ENCODE results near the gene CDC26. TPM values are rescaled to one million over a fixed set of nuclear protein-coding genes. Genes with fewer than 3 reads are reported as not detected.

CDC26 gene
- total RNA-seq, 3 donors from 2014 or later: 19.3 to 45.8 (median 25.9) TPM

DNA sequence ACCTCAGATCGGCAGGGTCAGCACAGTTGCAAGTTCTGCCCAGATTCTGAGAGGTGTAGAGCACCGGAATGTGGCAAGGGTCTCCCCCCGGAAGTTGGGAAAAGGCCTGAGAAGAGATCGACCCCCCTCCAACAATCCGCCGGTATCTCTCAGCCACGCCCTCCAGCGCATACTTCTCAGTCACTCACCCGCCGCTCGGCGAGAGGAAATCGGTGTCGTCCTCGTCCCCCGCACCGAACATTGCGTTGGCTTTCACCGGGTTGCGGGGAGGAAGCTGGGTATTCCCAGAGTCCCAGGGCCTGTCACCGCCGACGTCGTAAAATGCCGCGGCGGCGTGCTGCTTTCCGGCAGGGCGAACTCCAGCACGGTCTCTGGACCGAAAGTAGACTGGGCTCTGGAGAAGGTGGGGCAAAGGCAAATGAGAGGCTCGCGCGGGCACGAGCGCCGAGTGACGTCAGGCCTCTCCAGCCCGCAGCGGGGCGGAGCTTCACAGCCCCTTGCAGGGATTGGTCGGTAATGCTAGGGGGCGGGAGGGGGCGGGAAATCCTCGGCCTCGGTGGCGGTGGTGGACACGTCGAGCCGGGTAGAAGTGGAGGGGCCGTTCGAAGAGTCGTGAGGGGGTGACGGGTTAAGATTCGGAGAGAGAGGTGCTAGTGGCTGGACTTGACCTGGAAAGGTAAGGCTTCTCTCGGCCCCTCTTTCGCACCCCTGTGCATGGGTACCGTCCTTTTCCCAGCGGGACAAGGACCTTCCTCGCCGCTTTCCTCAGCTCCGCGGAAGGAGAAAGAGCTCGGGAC, 54.2 kb downstream of the CDC26 start, which contains the start of the genes FKBP15 and SLC31A1:
Gene FKBP15 (minus strand): TSS at position 275 of the 797 bp plus-strand sequence. CDS start 34 bp downstream, at position 241.
Gene SLC31A1 (plus strand): TSS at position 542 of the 797 bp plus-strand sequence. CDS start 34,605 bp downstream, outside the sequence.
- intact Hi-C loops (cut with DNase I, micrococcal nuclease): loop anchor here in 1 of 2 donors (5.0 kb wide), 1 partner anchor 56 kb away; the partner anchor contains the start of genes CDC26 and PRPF4
- DNase-seq (peak; percentile 98 to 99 (median 99)), ATAC-seq (peak; percentile 97)
- Histone ChIP-seq H3K4me1 (ENCODE audit: low read depth) (peaks cover 32% of the 10 kb centered on the region), H3K9me3 (no peaks in the 10 kb centered on the region), H3K36me3 (ENCODE audit: low read depth) (no peaks in the 10 kb centered on the region), H3K4me3 (peak within 1 kb of the TSS; percentile 71)
- TF ChIP-seq, protein P1, sequence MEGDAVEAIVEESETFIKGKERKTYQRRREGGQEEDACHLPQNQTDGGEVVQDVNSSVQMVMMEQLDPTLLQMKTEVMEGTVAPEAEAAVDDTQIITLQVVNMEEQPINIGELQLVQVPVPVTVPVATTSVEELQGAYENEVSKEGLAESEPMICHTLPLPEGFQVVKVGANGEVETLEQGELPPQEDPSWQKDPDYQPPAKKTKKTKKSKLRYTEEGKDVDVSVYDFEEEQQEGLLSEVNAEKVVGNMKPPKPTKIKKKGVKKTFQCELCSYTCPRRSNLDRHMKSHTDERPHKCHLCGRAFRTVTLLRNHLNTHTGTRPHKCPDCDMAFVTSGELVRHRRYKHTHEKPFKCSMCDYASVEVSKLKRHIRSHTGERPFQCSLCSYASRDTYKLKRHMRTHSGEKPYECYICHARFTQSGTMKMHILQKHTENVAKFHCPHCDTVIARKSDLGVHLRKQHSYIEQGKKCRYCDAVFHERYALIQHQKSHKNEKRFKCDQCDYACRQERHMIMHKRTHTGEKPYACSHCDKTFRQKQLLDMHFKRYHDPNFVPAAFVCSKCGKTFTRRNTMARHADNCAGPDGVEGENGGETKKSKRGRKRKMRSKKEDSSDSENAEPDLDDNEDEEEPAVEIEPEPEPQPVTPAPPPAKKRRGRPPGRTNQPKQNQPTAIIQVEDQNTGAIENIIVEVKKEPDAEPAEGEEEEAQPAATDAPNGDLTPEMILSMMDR (IDR thresholded peaks at IDR 0.05): no peak

DNA sequence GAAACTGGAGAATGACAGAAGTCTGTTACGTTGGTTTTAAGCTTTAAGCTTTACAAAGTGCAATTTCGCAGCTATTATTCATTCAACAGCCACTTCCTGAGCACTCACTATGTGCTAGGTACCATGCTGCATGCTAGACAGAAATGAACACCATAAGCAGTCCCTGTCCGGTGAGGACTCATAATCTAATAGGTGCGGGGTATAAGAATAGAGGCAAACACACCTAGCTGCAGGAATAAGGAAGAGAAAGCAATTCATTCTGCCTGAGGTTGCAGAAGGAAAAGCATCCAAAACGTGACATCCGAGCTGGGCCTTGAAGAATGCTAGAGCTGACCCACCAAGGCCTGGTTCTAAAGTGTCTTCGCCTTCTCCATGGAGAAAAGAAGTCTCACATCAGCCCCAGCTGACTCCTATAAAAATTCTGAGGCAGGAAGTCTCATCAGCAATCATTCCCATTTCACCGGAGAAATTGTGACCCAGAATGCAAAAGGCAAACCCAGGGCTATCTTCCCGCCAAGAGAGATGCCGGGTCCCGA, 54.8 kb downstream of the CDC26 start:
- TF ChIP-seq, protein P1 (IDR thresholded peaks at IDR 0.05): no peak
- no peak for DNase-seq
- peaks cover 32% of the 10 kb centered on the region for H3K4me1 ChIP-seq (ENCODE audit: low read depth)
- H3K9me3 ChIP-seq: no peaks in the 10 kb centered on the region
- intact Hi-C loops (cut with DNase I, micrococcal nuclease): loop anchor here in 1 of 2 donors (5.0 kb wide), 1 partner anchor 57 kb away; the partner anchor contains the start of genes CDC26 and PRPF4
- no peaks in the 10 kb centered on the region for H3K36me3 ChIP-seq (ENCODE audit: low read depth)
- peak overlapping the region; percentile 71 for H3K4me3 ChIP-seq
- peak; percentile 1 for ATAC-seq

DNA sequence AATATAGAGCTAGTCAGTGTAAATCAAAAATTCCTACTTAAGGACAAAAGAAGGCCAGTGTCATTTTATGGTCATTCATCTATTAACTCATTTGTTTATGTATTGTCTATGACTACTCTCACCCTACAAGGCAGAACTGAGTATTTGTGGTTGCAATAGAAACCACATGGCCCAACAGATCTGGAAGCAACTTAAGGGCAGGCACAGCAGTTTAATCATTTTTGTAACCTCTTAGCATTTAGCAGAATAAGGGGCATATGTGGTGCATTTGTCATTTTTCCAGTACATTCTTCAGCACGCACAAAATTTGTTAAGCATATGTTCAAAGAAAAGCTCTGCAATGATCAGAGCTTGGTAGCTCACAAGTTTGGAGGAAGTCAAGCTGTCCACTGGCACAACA, 55.4 kb downstream of the CDC26 start:
- ATAC-seq (no peak), DNase-seq (no peak)
- intact Hi-C loops (cut with DNase I, micrococcal nuclease): loop anchor here in 1 of 2 donors (5.0 kb wide), 1 partner anchor 57 kb away; the partner anchor contains the start of genes CDC26 and PRPF4
- Histone ChIP-seq H3K36me3 (ENCODE audit: low read depth) (no peaks in the 10 kb centered on the region), H3K4me3 (no peak overlapping the region), H3K9me3 (no peaks in the 10 kb centered on the region), H3K4me1 (ENCODE audit: low read depth) (peaks cover 32% of the 10 kb centered on the region)
- TF ChIP-seq, protein P1 (IDR thresholded peaks at IDR 0.05): no peak

DNA sequence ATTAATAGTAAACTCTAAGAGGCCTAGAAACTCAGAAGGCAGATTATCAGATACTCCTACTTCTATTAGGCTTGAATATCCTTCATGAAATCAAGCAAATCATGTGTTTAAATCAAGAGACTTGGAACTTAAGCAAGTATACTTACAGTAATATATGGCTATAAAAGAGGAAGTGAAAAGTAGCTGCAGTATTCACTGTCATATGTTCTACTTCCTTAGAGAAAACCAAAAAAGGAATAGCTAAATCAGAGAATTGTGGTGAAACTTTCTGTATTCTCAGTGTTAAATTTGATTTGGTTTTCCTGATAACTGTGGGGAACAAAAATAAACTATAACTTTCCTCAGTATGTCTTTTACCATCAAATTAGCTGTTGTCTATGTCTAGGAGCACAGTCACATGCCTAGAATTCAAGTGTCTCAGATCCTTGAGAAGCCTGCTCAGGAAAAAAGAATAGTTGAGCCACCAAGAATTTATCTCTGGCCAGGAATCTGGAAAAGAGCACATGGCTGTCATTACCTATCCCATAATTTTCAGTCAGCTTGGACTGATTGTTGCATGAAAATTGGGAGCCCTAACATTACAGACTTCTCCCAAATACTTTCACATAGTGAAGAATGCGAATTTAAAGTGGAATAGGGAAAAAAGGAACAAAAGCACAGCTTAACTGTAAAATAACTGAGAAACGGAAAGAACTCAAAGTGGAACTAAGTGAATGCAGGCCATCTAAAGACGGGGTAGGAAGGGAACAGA, 56.0 kb downstream of the CDC26 start:
- peaks cover 32% of the 10 kb centered on the region for H3K4me1 ChIP-seq (ENCODE audit: low read depth)
- no peak overlapping the region for H3K4me3 ChIP-seq
- ATAC-seq (no peak), DNase-seq (no peak)
- H3K36me3 ChIP-seq (ENCODE audit: low read depth): no peaks in the 10 kb centered on the region
- intact Hi-C loops (cut with DNase I, micrococcal nuclease): no loop called here
- H3K9me3 ChIP-seq: no peaks in the 10 kb centered on the region
- TF ChIP-seq, protein P1 (IDR thresholded peaks at IDR 0.05): no peak

Other genes with a start within 250 kb of the CDC26 start
- 1 to 10 TPM in 1 of 3 donors, under 1 TPM in 2; 0.43 to 2.7 (median 0.51) TPM for gene ZFP37, start 218.8 kb downstream of the CDC26 start, total RNA-seq
- 10 to 100 TPM; 17.1 to 23.7 (median 17.8) TPM for gene SLC31A2, start 124.6 kb downstream of the CDC26 start, total RNA-seq
- gene FKBP15, start 54.3 kb downstream of the CDC26 start, total RNA-seq: 10 to 100 TPM; 26.6 to 30.9 (median 26.8) TPM
- 10 to 100 TPM; 26.5 to 63.7 (median 34.7) TPM for gene SLC31A1, start 54.0 kb downstream of the CDC26 start, total RNA-seq
- gene PRPF4, start 86 bp upstream of the CDC26 start, total RNA-seq: 10 to 100 TPM; 13.2 to 18.4 (median 15.8) TPM
- 1 to 10 TPM in 2 of 3 donors, under 1 TPM in 1; 0.35 to 1.4 (median 1.1) TPM for gene RNF183, start 27.8 kb upstream of the CDC26 start, total RNA-seq
- 1 to 10 TPM; 2.6 to 4.6 (median 3.3) TPM for gene WDR31, start 64.7 kb upstream of the CDC26 start, total RNA-seq
- 10 to 100 TPM in 2 of 3 donors, 1 to 10 TPM in 1; 7.4 to 45.0 (median 26.7) TPM for gene BSPRY, start 74.0 kb upstream of the CDC26 start, total RNA-seq
- gene HDHD3, start 101.4 kb upstream of the CDC26 start, total RNA-seq: 100 to 1,000 TPM in 2 of 3 donors, 10 to 100 TPM in 1; 75.7 to 148 (median 115) TPM
- 10 to 100 TPM; 51.2 to 82.4 (median 56.3) TPM for gene ALAD, start 125.7 kb upstream of the CDC26 start, total RNA-seq
- gene POLE3, start 135.1 kb upstream of the CDC26 start, total RNA-seq: 10 to 100 TPM; 22.2 to 31.0 (median 28.6) TPM
- gene C9orf43, start 135.2 kb upstream of the CDC26 start, total RNA-seq: under 1 TPM in 2 of 3 donors, not detected in 1; 0.20 to 0.55 TPM
- gene RGS3, start 188.2 kb upstream of the CDC26 start, total RNA-seq: 10 to 100 TPM; 65.9 to 83.8 (median 70.7) TPM